H1 (cell line): ENCODE data around the gene PDE6B. TPM values are rescaled to one million over a fixed set of nuclear protein-coding genes. Genes with fewer than 3 reads are reported as not detected.

Experiments
- CTCF ChIA-PET: fragments of 300-600 bp; sonication (Branson Sonifier 250); formaldehyde crosslinking; loops from one replicate; lab custom pipeline; 2021; ENCODE audit not compliant: partially characterized antibody; lab: Charles Lee
- POLR2A ChIA-PET: fragments of 300-600 bp; sonication (Branson Sonifier 250); formaldehyde crosslinking; loops from one replicate; lab custom pipeline; 2021; ENCODE audit warnings: inconsistent platforms; ENCODE audit not compliant: partially characterized antibody; lab: Charles Lee
- DNase-seq, 2 experiments: peaks; one replicate each; pipeline versions ENCODE4 v3.0.0 to v3.0.0-alpha.2; 2010 to 2022; ENCODE audit warnings: low spot score in 2 of 2, low read depth in 1 of 2, mixed read lengths in 1 of 2
- FAIRE-seq: peaks from 2 replicates; lab custom pipeline; 2011; peaks lifted over from hg19 to GRCh38; lab: Jason Lieb, UNC
- H2AFZ ChIP-seq: 2 replicates; pipeline ENCODE4 v1.8.1; 2012; ENCODE audit warnings: low read length, inconsistent platforms
- H2AK5ac ChIP-seq: 2 replicates; pipeline ENCODE4 v1.6.1; 2013; ENCODE audit warnings: low read depth, low read length
- H2BK120ac ChIP-seq: replicated peaks from 2 replicates; pipeline ENCODE3; 2013; ENCODE audit warnings: low read depth, low read length, inconsistent platforms
- H2BK12ac ChIP-seq: 2 replicates; pipeline ENCODE4 v1.6.1; 2013; ENCODE audit warnings: low read depth, low read length
- H2BK15ac ChIP-seq: 2 replicates; pipeline ENCODE4 v1.6.1; 2013; ENCODE audit warnings: low read length
- H2BK20ac ChIP-seq: 2 replicates; pipeline ENCODE4 v1.6.1; 2013; ENCODE audit warnings: low read length
- H2BK5ac ChIP-seq: 2 replicates; pipeline ENCODE4 v1.6.1; 2013; ENCODE audit warnings: low read depth, low read length
- H3K14ac ChIP-seq: 2 replicates; pipeline ENCODE4 v1.6.1; 2013; ENCODE audit warnings: inconsistent platforms; ENCODE audit not compliant: insufficient read length
- H3K18ac ChIP-seq: 2 replicates; pipeline ENCODE4 v1.6.1; 2013; ENCODE audit warnings: low read length; ENCODE audit errors: extremely low read depth
- H3K23ac ChIP-seq: 2 replicates; pipeline ENCODE4 v1.6.1; 2013; ENCODE audit warnings: inconsistent platforms; ENCODE audit not compliant: insufficient read length
- H3K23me2 ChIP-seq: 2 replicates; pipeline ENCODE4 v1.6.1; 2013; ENCODE audit warnings: low read depth, low read length
- H3K27ac ChIP-seq: 2 replicates; pipeline ENCODE4 v1.6.1; 2011; ENCODE audit warnings: low read depth, low read length, inconsistent platforms
- H3K27me3 ChIP-seq, 4 experiments: replicated peaks in 1 of 4; 1 replicate in 1 of 4; 2 replicates in 3 of 4; pipeline versions ENCODE4 v1.6.1 to v1.8.1; 2011 to 2013; ENCODE audit warnings: low read length in 3 of 4, mild to moderate bottlenecking in 3 of 4, inconsistent platforms in 2 of 4, mixed read lengths in 2 of 4, moderate library complexity in 1 of 4; ENCODE audit not compliant: control insufficient read depth in 3 of 4, insufficient read depth in 3 of 4; ENCODE audit errors: extremely low read depth in 1 of 4
- H3K36me3 ChIP-seq, 4 experiments: 2 replicates each; pipeline versions ENCODE4 v1.6.1 to v1.8.1; 2011 to 2013; ENCODE audit warnings: mild to moderate bottlenecking in 4 of 4, low read length in 3 of 4, moderate library complexity in 2 of 4, control low read depth in 1 of 4, inconsistent platforms in 1 of 4; ENCODE audit not compliant: insufficient read depth in 4 of 4, control insufficient read depth in 2 of 4
- H3K4ac ChIP-seq: replicated peaks from 2 replicates; pipeline ENCODE3; 2013; ENCODE audit warnings: low read length, low read depth, mixed read lengths, inconsistent platforms; ENCODE audit not compliant: insufficient read length
- H3K4me1 ChIP-seq, 4 experiments: replicated peaks in 1 of 4; 1 replicate in 1 of 4; 2 replicates in 3 of 4; pipeline versions ENCODE4 v1.6.1 to v1.8.1; 2011 to 2013; ENCODE audit warnings: low read length in 3 of 4, inconsistent platforms in 2 of 4, mixed read lengths in 1 of 4; ENCODE audit not compliant: insufficient read depth in 4 of 4, control insufficient read depth in 3 of 4
- H3K4me2 ChIP-seq, 2 experiments: 2 replicates each; pipeline versions ENCODE4 v1.6.1 to v1.8.1; 2011 to 2013; ENCODE audit warnings: low read depth in 2 of 2, low read length in 2 of 2, control low read depth in 1 of 2, inconsistent platforms in 1 of 2, mild to moderate bottlenecking in 1 of 2; ENCODE audit not compliant: insufficient read depth in 1 of 2
- H3K4me3 ChIP-seq, 4 experiments: fragments of 200-600, 300-600 bp in 1 of 4; sonication (generic), shearing (Covaris generic), sonication (Bioruptor Twin) in 1 of 4; 2 replicates each; pipeline versions ENCODE4 v1.5.1 to v1.8.1; 2011 to 2016; ENCODE audit warnings: low read length in 4 of 4, low read depth in 3 of 4, control low read depth in 2 of 4, inconsistent platforms in 2 of 4, mild to moderate bottlenecking in 2 of 4, mixed read lengths in 1 of 4, moderate library complexity in 1 of 4; ENCODE audit not compliant: insufficient read depth in 2 of 4; ENCODE audit errors: extremely low read depth in 1 of 4
- H3K56ac ChIP-seq: replicated peaks from 2 replicates; pipeline ENCODE3; 2013; ENCODE audit warnings: low read depth, mild to moderate bottlenecking, mixed read lengths, low read length, inconsistent platforms; ENCODE audit not compliant: insufficient read length
- H3K79me1 ChIP-seq: 2 replicates; pipeline ENCODE4 v1.6.1; 2013; ENCODE audit warnings: low read depth, low read length, control low read depth
- H3K79me2 ChIP-seq, 2 experiments: 2 replicates each; pipeline versions ENCODE4 v1.6.1 to v1.8.1; 2012 to 2013; ENCODE audit warnings: low read length in 2 of 2, mild to moderate bottlenecking in 2 of 2, inconsistent platforms in 1 of 2; ENCODE audit not compliant: insufficient read depth in 2 of 2, control insufficient read depth in 1 of 2
- H3K9ac ChIP-seq, 4 experiments: replicated peaks in 1 of 4; 1 replicate in 1 of 4; 2 replicates in 3 of 4; pipeline versions ENCODE4 v1.6.1 to v1.8.1; 2011 to 2013; ENCODE audit warnings: low read depth in 3 of 4, low read length in 3 of 4, control low read depth in 2 of 4, mild to moderate bottlenecking in 2 of 4, moderate library complexity in 2 of 4, inconsistent platforms in 1 of 4; ENCODE audit errors: extremely low read depth in 1 of 4
- H3K9me3 ChIP-seq, 2 experiments: 2 replicates each; pipeline versions ENCODE4 v1.6.1 to v1.8.1; 2012 to 2013; ENCODE audit warnings: mild to moderate bottlenecking in 2 of 2, moderate library complexity in 2 of 2, control low read depth in 1 of 2, inconsistent platforms in 1 of 2, low read depth in 1 of 2, low read length in 1 of 2, mixed read lengths in 1 of 2; ENCODE audit not compliant: insufficient read depth in 2 of 2
- H4K20me1 ChIP-seq, 2 experiments: replicated peaks in 1 of 2; 2 replicates each; pipeline versions ENCODE3 to v1.8.1; 2011 to 2013; ENCODE audit warnings: inconsistent platforms in 2 of 2, low read length in 2 of 2, mild to moderate bottlenecking in 1 of 2; ENCODE audit not compliant: insufficient read depth in 2 of 2, control insufficient read depth in 1 of 2
- H4K5ac ChIP-seq: 2 replicates; pipeline ENCODE4 v1.6.1; 2013; ENCODE audit warnings: low read length, low read depth, mixed read lengths, inconsistent platforms; ENCODE audit not compliant: insufficient read length
- H4K8ac ChIP-seq: 2 replicates; pipeline ENCODE4 v1.8.0; 2013; ENCODE audit warnings: mild to moderate bottlenecking, moderate library complexity, low read length, inconsistent platforms; ENCODE audit not compliant: insufficient read depth; ENCODE audit errors: extremely low read depth
- H4K91ac ChIP-seq: replicated peaks from 2 replicates; pipeline ENCODE3; 2013; ENCODE audit warnings: low read length, mixed read lengths, inconsistent platforms; ENCODE audit not compliant: insufficient read length
- CREB1 ChIP-seq: IDR thresholded peaks from 2 replicates; pipeline ENCODE4 v1.6.1; 2012; ENCODE audit warnings: inconsistent platforms
- EP300 ChIP-seq, 2 experiments: IDR thresholded peaks; 1 replicate in 1 of 2; 2 replicates in 1 of 2; pipeline ENCODE4 v1.6.1; 2011 to 2012; ENCODE audit warnings: low read depth in 2 of 2, low read length in 2 of 2, mild to moderate bottlenecking in 2 of 2, borderline replicate concordance in 1 of 2, inconsistent platforms in 1 of 2, moderate library complexity in 1 of 2
- KDM5A ChIP-seq: fragments of 200-600 bp; IDR thresholded peaks from 2 replicates; pipeline ENCODE4 v1.7.1; 2012; ENCODE audit warnings: mild to moderate bottlenecking, low read length, inconsistent platforms, mixed read lengths
- RFX5 ChIP-seq: IDR thresholded peaks from 2 replicates; pipeline ENCODE4 v1.6.1; 2011; ENCODE audit warnings: low read depth, low read length, improper control_type of control experiment, borderline replicate concordance
- RXRA ChIP-seq: IDR thresholded peaks from 2 replicates; pipeline ENCODE4 v1.6.1; 2011; ENCODE audit warnings: low read depth, mild to moderate bottlenecking, low read length, moderate library complexity; ENCODE audit not compliant: insufficient read depth
- SIX5 ChIP-seq: IDR thresholded peaks from 2 replicates; pipeline ENCODE4 v1.6.1; 2011; ENCODE audit warnings: mild to moderate bottlenecking, low read depth, low read length
- SP2 ChIP-seq: IDR thresholded peaks from 2 replicates; pipeline ENCODE4 v1.6.1; 2012; ENCODE audit warnings: mild to moderate bottlenecking, low read length, inconsistent platforms
- SP4 ChIP-seq: IDR thresholded peaks from 2 replicates; pipeline ENCODE4 v1.6.1; 2012; ENCODE audit warnings: low read length, inconsistent platforms
- SRF ChIP-seq: IDR thresholded peaks from 2 replicates; pipeline ENCODE4 v1.6.1; 2011; ENCODE audit warnings: mild to moderate bottlenecking, low read depth, low read length, moderate library complexity
- WGBS, 2 experiments: shearing (Covaris generic) in 1 of 2; methylation state at CpG; one replicate each; pipeline versions ENCODE4 v1.1.6 to v1.1.7; 2013 to 2015; ENCODE audit warnings: low lambda C conversion rate in 2 of 2, mixed read lengths in 2 of 2, inconsistent platforms in 1 of 2, low coverage in 1 of 2, missing lambda C conversion rate in 1 of 2; ENCODE audit not compliant: insufficient replicate concordance in 2 of 2, insufficient coverage in 1 of 2, insufficient read length in 1 of 2; ENCODE audit errors: extremely low coverage in 1 of 2, missing lambda C conversion rate in 1 of 2; 5-methylcytosine and 5-hydroxymethylcytosine counted together
- polyA plus RNA-seq, 7 experiments: library from polyadenylated mRNA; depleted of rRNA in 3 of 7; stranded (reverse) in 5 of 7; unstranded in 2 of 7; fragments of >200 nt in 5 of 7; fragments of 200-250 nt in 2 of 7; gene quantifications; 1 replicate in 5 of 7; 2 replicates in 1 of 7; 4 replicates in 1 of 7; pipeline versions ENCODE4 v1.2.1 to v1.2.3, GENCODE V29; 2011 to 2013; ENCODE audit warnings: missing spikeins in 2 of 7, mixed read lengths in 2 of 7
- total RNA-seq: library from RNA; stranded (reverse); fragmentation: NEBNext Ultra II Directional; extraction: Animal tissue kit (Norgen Biotek cat#: 25700); gene quantifications from 2 replicates; pipeline ENCODE4 v1.2.1, GENCODE V29; 2021

PDE6B gene
- total and polyA plus RNA-seq, 2 of the 8 experiments (the other 6 are each of a cell fraction or from before 2014, with no cell fraction given): 4.1 to 8.4 TPM

DNA sequence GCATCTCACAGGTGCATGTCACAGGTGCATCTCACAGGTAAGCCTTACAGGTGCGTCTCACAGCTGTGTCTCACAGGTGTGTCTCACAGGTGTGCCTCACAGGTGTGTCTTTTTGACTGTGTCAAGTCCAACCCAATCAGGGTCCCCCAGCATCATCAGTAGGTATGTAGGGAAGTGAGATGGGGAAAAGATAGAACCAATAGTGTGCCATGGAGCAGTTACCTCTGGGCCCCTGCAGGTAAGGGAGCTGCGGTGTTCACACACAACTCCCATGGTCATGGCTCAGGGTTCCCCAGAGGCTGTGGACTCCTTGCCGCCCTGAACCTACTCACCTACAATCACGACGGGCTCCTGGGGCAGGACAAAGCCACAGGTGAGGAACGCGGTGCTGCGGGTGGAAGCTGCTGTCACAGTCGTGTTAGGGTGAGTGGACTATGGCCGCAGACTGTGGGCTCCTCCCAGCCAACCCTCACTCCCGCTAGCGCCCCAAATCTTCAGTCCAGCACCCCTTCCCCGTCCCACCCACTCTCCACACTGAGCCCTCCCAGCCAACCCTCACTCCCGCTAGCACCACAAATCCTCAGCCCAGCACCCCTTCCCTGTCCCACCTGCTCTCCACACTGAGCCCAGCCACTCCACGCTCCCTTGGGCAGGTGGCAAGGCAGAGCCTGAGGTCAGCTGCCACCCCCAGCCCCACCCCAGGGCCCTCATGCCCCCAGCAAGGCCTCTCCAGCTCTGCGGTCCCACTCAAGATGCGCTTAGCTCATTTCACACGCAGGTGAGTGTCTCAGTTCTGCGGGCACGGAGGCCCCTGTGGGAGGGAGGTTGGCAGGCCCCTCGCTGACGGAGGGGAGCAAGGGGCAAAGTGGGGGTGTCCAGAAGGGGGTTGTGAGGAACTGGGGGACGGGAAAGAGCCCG is 2.1 kb upstream of the PDE6B start:
- no peak overlapping the region for H2BK20ac ChIP-seq
- H2BK5ac ChIP-seq: no peak overlapping the region
- no peaks in the 10 kb centered on the region for H3K9me3 ChIP-seq
- no peak overlapping the region for H3K23ac ChIP-seq
- no peak overlapping the region for H2BK15ac ChIP-seq
- no peak overlapping the region for H3K27ac ChIP-seq
- no peak overlapping the region for H2BK120ac ChIP-seq
- 0 out of 2 replicates have a peak overlapping the region, but pooled peaks have one; percentile 60 for H2BK12ac ChIP-seq
- H4K8ac ChIP-seq: no peak overlapping the region; the same call in 1 of the 2 replicates
- peaks cover 0 to 2% (median 0%) of the 10 kb centered on the region in 4 experiments; a peak in 1 of 7 replicates for H3K27me3 ChIP-seq
- no peak overlapping the region for H2AK5ac ChIP-seq
- peaks cover 0 to 3% of the 10 kb centered on the region in 2 experiments for H4K20me1 ChIP-seq
- no peaks in the 10 kb centered on the region; the same call in 1 of the 2 replicates for H3K79me1 ChIP-seq
- TF ChIP-seq CREB1 (no peak), KDM5A (no peak), RXRA (no peak), SRF (no peak), EP300 (IDR thresholded peaks at IDR 0.05; ENCODE audit: borderline replicate concordance in 1 of 2, low read depth in 2 of 2, low read length in 2 of 2) (no peak), SP4 (no peak), RFX5 (no peak), SP2 (no peak), SIX5 (no peak)
- POLR2A ChIA-PET: no interaction called here
- no peak overlapping the region for H3K4me2 ChIP-seq
- no peaks in the 10 kb centered on the region for H3K79me2 ChIP-seq
- H4K91ac ChIP-seq: peak overlapping the region; percentile 42
- H3K23me2 ChIP-seq: no peaks in the 10 kb centered on the region
- no peak for FAIRE-seq
- no peak overlapping the region for H3K4ac ChIP-seq
- H3K4me3 ChIP-seq: no peak overlapping the region
- 87% methylated on average over 14 of the region's 24 CpGs; no CpG with 5 or more reads in 1 of the 2 experiments for WGBS, 2 experiments
- H3K4me1 ChIP-seq: peaks cover 0 to 18% (median 8%) of the 10 kb centered on the region in 4 experiments; a peak in 5 of 7 replicates
- H3K9ac ChIP-seq: peak overlapping the region in 1 of 4 experiments; percentile 14; a peak in 2 of 7 replicates
- no peak overlapping the region for H3K56ac ChIP-seq
- no peak overlapping the region for H4K5ac ChIP-seq
- no peak overlapping the region for H3K18ac ChIP-seq
- H3K36me3 ChIP-seq: no peaks in the 10 kb centered on the region
- no peak overlapping the region for H2AFZ ChIP-seq
- no peak overlapping the region for H3K14ac ChIP-seq
- CTCF ChIA-PET: interaction anchor here (0.9 to 1.1 kb wide), 2 partner anchors 20 to 22 kb away, joined by 3 read pairs; no protein-coding TSS in a partner anchor
- DNase-seq: no peak
